ENCODE measurements around the gene LGALS9.
"Not testable (repeated sequence)": the region's sequence is repeated elsewhere in the genome, so short reads cannot be mapped to it uniquely, and the experiment has no call there.

Gene LGALS9

DNA sequence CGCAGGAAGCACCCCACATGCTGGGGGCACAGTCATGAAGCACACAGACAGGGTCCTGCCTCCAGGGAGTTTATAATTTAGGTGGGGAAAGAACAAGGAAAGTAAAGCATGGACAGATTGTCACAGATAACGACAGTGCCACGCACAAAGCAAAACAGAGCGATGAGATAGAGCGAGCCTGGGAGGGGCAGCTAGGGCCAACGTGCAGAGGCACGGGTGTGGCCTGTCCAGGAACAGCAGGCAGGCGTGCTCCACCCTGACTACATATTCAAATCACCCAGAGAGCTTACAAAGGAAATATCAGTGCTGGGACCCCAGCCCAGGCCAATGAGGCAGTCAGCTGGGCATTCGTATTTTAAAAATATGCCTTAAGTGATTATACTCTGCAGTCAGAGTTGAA, 16.8 kb downstream of the LGALS9 start:
- H3K9ac ChIP-seq (ENCODE audit: low read depth, low read length) = no peak overlapping the region
- no peaks in the 10 kb centered on the region for H3K4me1 ChIP-seq (ENCODE audit: insufficient read depth, low read length)
- no peaks in the 10 kb centered on the region for H3K9me3 ChIP-seq (ENCODE audit: control insufficient read depth, insufficient read depth, low read length)
- no peaks in the 10 kb centered on the region for H3K36me3 ChIP-seq (ENCODE audit: insufficient read depth, low read length)

DNA sequence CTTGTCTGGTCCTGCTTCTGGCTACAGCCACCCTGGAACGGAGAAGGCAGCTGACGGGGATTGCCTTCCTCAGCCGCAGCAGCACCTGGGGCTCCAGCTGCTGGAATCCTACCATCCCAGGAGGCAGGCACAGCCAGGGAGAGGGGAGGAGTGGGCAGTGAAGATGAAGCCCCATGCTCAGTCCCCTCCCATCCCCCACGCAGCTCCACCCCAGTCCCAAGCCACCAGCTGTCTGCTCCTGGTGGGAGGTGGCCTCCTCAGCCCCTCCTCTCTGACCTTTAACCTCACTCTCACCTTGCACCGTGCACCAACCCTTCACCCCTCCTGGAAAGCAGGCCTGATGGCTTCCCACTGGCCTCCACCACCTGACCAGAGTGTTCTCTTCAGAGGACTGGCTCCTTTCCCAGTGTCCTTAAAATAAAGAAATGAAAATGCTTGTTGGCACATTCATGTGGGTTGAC, 18.2 kb downstream of the LGALS9 start:
- not testable (repeated sequence) for H3K4me1 ChIP-seq (ENCODE audit: insufficient read depth, low read length); H3K36me3 ChIP-seq (ENCODE audit: insufficient read depth, low read length); H3K9ac ChIP-seq (ENCODE audit: low read depth, low read length)

DNA sequence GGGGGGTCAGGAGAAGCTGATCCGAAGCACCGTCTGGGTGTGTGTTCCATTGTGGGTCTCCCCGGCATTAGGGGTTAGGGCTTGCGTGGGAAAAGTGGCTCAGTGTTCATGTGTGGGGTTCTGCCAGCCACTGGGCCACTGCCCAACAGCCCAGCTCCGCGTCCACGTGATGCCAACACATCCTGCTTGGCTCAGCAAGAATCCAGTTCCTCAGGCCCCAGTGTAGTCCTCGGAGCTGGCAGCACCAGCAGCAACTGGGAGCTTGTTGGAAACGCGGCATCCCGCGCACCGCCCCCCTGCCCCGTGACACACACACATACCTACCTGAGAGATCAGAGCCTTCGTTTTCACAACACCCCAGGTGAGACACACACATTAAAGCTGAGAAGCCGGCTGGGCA, 18.9 kb downstream of the LGALS9 start:
- no peaks in the 10 kb centered on the region for H3K9me3 ChIP-seq (ENCODE audit: control insufficient read depth, insufficient read depth, low read length)
- no peak overlapping the region for H3K9ac ChIP-seq (ENCODE audit: low read depth, low read length)
- no peaks in the 10 kb centered on the region for H3K36me3 ChIP-seq (ENCODE audit: insufficient read depth, low read length)
- H3K4me1 ChIP-seq (ENCODE audit: insufficient read depth, low read length) = no peaks in the 10 kb centered on the region

More for the DNA sequence above, 18.2 kb downstream of the LGALS9 start:
- not testable (repeated sequence) for H3K9me3 ChIP-seq (ENCODE audit: control insufficient read depth, insufficient read depth, low read length)

DNA sequence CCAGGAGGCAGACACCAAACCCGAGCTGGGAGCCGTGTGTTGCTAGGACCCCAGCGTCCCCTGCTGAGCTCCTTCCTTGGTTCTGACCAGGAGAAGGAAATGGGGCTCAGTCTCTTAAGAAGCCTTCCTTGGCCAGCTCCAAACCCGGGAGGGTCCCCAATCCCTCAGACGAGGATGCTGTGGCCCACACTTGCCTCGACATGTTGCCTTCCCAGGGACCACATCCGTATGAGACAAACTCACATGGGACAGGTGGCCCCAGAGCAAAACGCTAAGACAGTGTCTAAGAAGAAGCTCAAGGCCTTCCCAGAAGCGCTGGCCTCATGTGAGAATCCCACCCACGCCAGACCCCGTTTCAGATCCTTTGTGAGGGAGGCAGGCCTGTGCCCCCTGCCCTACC, 19.8 kb downstream of the LGALS9 start:
- no peaks in the 10 kb centered on the region for H3K36me3 ChIP-seq (ENCODE audit: insufficient read depth, low read length)
- H3K4me1 ChIP-seq (ENCODE audit: insufficient read depth, low read length) = no peaks in the 10 kb centered on the region
- H3K9me3 ChIP-seq (ENCODE audit: control insufficient read depth, insufficient read depth, low read length) = no peaks in the 10 kb centered on the region
- H3K9ac ChIP-seq (ENCODE audit: low read depth, low read length) = no peak overlapping the region

DNA sequence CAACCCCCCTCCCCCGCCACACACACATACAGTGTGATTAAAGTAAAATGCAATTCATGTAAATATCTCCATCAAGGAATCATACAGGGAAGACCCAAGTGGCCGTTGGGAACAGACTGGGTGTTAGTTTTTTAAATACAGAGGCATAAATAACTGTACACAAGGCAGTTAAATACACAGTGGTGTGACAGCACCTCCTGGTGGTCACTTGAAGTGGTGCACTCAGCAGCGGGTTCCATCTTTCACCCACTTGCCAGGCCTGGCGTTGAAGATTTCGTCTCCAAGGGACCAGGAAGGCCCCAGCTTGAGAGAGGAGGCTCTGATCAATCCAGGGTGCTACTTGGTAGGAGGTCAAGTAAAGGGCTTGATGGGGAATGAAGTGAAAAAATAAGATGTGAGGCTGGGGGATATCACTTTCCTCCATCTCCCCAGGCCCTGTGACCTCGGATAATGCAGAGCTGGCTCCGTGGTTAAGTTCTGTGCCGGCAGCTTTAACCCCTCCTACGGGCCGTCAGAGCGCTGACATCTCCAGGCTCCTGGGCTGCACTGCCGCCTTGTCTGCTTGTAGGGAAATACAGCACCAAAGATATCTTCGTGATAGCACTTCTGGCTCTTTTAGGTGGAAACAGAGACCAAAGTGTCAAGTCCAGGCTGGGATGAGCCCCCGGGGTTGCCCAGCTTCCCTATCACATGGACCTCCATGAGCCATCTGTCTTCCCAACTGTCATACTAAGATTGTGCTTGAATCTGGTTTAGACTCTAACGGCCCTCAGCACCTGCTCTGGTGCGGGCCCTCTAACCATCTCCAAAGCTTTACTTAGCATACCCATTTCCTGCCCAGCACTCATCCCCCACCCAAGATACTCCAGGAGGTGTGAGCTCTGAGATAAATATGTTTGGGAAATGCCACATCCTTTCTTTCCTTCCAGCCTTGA, 20.7 kb downstream of the LGALS9 start:
- H3K36me3 ChIP-seq (ENCODE audit: insufficient read depth, low read length) = no peaks in the 10 kb centered on the region
- H3K4me1 ChIP-seq (ENCODE audit: insufficient read depth, low read length) = no peaks in the 10 kb centered on the region
- no peaks in the 10 kb centered on the region for H3K9me3 ChIP-seq (ENCODE audit: control insufficient read depth, insufficient read depth, low read length)
- H3K9ac ChIP-seq (ENCODE audit: low read depth, low read length) = no peak overlapping the region

DNA sequence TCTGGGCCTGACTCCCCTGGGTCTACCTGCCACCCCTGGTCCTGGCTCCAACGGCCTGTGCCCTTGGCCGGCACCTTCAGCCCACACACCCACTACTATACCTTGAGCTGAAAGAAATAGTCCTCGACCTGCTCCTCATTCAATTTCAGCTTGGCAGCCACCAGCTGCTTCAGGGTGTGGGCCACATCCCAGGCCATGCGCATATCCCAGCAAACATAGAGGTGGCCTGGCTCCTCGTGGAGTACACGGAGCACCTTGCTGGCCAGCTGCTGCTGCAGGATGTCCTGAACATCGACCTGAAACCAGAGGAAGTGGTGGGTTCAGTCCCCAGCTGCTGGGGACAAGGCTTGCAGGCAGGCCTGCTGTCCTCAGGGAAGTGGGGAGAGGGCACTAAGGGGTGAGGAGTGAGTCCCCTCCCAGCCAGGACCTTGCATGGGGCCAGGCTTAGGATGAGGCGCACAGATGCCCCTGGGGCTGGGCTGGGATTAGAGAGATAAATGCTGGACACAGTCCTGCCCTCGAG, 22.5 kb downstream of the LGALS9 start:
- not testable (repeated sequence) for H3K9ac ChIP-seq (ENCODE audit: low read depth, low read length); H3K36me3 ChIP-seq (ENCODE audit: insufficient read depth, low read length); H3K9me3 ChIP-seq (ENCODE audit: control insufficient read depth, insufficient read depth, low read length); H3K4me1 ChIP-seq (ENCODE audit: insufficient read depth, low read length)

DNA sequence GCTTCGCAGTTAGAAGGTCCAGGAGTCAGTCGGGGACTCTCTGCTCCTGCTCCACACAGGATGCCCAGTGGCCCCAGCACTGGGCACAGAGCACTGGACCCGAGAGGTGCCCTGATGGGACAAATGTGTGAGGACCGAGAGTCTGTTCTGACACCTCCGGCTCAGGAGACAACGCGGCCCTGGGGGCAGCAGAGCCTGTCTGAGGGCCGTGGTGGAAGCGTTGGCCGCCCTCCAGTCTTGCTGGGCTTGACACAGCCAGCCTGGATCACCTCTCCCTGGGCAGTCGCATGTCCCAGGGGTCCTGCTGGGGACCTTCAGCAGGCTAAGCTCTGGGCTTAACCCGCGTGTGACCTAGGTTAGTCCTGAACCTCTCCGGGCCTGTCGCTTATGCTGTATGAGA, 23.1 kb downstream of the LGALS9 start:
- Histone ChIP-seq H3K9ac (ENCODE audit: low read depth, low read length) (no peak overlapping the region), H3K9me3 (ENCODE audit: control insufficient read depth, insufficient read depth, low read length) (no peaks in the 10 kb centered on the region)

DNA sequence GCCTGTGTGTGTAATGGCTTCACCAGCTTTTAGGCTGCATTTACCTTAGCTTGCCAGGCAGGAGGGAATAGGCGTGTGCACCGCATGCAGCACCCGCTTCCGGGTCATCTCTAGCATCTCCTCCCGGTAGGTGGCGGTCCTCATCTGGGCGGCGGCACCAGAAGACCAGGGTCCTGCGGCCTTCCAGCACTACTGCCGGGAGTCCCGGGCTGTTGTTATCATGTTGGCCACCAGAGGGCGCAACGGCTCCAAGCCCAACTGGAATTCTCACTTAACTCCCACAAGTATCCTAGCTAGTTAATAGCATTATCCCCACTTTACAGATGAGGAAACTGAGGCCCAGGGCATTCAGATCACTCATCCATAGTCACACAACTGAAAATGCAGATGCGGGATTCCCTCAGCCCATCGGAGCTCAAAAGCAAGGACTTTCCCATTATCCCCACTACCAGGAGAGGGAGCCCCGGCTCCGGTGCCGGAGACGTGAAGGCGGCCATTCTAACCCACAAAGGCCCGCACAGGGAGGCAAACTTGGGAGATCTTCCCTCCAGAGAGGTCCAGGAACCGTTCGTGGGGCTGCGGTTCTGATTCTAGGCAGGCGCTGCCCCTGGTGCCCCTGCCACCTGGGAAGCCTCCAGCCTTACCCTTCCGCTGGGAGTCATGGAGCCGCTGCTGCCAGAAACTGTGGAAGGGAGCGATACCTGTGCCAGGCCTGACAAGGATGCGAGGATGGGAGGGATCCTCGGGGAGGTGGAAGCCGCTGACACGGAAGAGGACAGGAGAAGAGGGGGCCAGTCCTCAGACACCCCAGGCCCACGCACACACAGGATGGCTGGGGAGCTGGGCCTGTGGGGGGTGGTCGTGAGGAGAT, 23.9 kb downstream of the LGALS9 start:
- Histone ChIP-seq H3K36me3 (ENCODE audit: insufficient read depth, low read length) (no peaks in the 10 kb centered on the region), H3K9me3 (ENCODE audit: control insufficient read depth, insufficient read depth, low read length) (no peaks in the 10 kb centered on the region), H3K4me1 (ENCODE audit: insufficient read depth, low read length) (no peaks in the 10 kb centered on the region), H3K9ac (ENCODE audit: low read depth, low read length) (no peak overlapping the region)

More for the DNA sequence above, 23.1 kb downstream of the LGALS9 start:
- Histone ChIP-seq H3K4me1 (ENCODE audit: insufficient read depth, low read length) (no peaks in the 10 kb centered on the region), H3K36me3 (ENCODE audit: insufficient read depth, low read length) (no peaks in the 10 kb centered on the region)

DNA sequence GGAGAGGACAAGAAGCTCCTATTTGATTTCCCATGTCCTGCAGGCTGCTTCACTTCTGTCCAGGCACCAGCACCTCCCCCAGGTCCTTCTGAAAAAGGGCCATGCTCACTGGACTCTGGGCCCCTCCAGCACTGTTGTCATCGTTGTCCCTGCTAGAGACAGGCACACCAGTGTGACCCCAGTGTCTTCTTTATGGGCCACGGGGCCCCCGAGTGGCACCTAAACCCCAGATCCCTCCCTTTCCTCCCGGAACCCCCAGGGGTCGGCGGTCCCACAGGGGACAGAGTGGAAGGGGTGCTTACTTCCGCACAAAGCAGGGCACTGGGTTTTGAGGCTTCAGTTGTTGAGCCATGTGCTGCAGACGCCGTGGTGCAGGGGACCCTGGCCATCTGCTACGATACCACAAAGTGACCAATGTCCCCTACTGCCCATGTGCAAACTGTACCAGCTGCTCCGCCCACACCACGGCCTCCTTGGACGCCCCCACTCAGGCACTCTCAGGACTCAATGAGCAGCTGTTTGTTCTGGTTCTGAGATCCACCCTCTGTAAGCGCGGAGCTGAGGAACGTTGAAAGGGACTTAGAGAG, 24.6 kb downstream of the LGALS9 start:
- H3K9me3 ChIP-seq (ENCODE audit: control insufficient read depth, insufficient read depth, low read length); H3K9ac ChIP-seq (ENCODE audit: low read depth, low read length); H3K36me3 ChIP-seq (ENCODE audit: insufficient read depth, low read length); H3K4me1 ChIP-seq (ENCODE audit: insufficient read depth, low read length): not testable (repeated sequence)

DNA sequence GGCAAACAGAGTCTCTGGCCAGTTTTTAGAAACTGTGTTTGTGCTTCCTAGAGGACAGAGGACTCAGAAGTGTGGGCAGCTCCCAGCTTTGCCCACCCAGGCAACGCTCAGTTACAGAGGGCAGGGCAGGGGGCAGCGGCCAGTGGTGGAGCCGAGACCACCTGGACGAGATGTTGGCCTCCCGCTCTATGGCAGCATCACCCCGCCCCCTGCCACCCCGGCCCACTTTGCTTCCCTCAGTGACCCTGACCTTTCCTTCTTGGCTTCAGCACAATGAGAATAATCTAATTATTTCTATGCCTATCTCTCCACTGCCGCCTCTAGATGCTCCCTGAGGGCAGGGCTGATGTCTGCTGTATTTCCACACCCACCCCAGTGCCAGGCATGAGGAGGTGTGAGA, 25.6 kb downstream of the LGALS9 start:
- H3K36me3 ChIP-seq (ENCODE audit: insufficient read depth, low read length); H3K9me3 ChIP-seq (ENCODE audit: control insufficient read depth, insufficient read depth, low read length); H3K9ac ChIP-seq (ENCODE audit: low read depth, low read length); H3K4me1 ChIP-seq (ENCODE audit: insufficient read depth, low read length): not testable (repeated sequence)

DNA sequence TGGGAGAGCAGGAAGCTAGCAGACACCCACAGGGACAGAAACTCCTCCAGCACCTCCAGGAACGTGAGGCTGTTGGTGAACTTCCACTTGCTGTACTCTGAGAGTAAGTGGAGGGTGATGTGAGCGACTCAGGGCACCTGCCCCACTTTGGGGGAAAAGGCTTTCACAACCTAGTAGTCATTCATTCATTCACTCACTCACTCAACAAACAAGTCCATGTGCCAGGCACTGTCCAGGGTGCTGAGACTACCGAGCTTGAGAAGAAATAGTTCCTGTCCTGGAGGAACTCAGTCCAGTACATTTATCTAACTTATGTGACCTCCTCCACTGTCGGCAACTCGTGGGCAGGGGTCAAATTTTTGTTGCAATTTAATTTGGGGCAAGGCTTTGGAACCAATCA, 26.6 kb downstream of the LGALS9 start:
- Histone ChIP-seq H3K9ac (ENCODE audit: low read depth, low read length) (no peak overlapping the region), H3K4me1 (ENCODE audit: insufficient read depth, low read length) (no peaks in the 10 kb centered on the region), H3K36me3 (ENCODE audit: insufficient read depth, low read length) (no peaks in the 10 kb centered on the region), H3K9me3 (ENCODE audit: control insufficient read depth, insufficient read depth, low read length) (no peaks in the 10 kb centered on the region)

DNA sequence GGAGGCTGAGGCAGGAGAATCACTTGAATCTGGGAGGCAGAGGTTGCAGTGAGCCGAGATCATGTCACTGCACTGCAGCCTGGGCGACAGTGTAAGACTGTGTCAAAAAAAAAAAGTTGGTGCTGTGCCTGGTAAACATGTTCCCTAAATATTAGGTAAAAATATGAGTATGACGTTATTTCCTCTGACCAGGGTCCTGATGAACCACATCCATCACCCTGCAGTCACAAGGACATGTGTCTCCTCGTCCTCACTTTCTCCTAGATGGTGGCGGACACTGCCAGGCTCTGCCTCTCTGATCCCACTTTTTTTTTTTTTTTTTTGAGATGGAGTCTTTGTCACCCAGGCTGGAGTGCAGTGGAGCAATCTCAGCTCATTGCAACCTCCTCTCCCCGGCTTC, 28.7 kb downstream of the LGALS9 start:
- Histone ChIP-seq H3K4me1 (ENCODE audit: insufficient read depth, low read length) (no peaks in the 10 kb centered on the region), H3K36me3 (ENCODE audit: insufficient read depth, low read length) (no peaks in the 10 kb centered on the region), H3K9ac (ENCODE audit: low read depth, low read length) (no peak overlapping the region), H3K9me3 (ENCODE audit: control insufficient read depth, insufficient read depth, low read length) (no peaks in the 10 kb centered on the region)

DNA sequence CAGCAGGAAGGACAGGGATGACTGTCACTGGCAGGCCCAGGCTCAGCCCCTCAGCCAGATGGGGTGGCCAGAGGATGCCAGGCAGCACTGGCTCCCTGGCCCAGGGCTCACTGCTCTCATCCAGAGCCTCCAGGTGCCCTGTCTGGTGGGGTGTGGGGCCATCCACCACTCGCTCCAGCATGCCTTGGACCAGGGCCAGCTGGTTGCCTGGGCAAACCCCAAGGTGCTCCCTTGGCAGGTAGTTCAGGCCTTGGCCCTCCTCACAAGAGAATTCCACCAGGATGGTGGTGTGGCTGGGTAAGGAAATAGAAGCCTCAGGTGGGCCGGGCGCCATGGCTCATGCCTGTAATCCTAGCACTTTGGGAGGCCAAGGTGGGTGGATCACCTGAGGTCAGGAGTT, 29.4 kb downstream of the LGALS9 start:
- no peaks in the 10 kb centered on the region for H3K4me1 ChIP-seq (ENCODE audit: insufficient read depth, low read length)
- H3K9me3 ChIP-seq (ENCODE audit: control insufficient read depth, insufficient read depth, low read length) = no peaks in the 10 kb centered on the region
- no peaks in the 10 kb centered on the region for H3K36me3 ChIP-seq (ENCODE audit: insufficient read depth, low read length)
- H3K9ac ChIP-seq (ENCODE audit: low read depth, low read length) = no peak overlapping the region

DNA sequence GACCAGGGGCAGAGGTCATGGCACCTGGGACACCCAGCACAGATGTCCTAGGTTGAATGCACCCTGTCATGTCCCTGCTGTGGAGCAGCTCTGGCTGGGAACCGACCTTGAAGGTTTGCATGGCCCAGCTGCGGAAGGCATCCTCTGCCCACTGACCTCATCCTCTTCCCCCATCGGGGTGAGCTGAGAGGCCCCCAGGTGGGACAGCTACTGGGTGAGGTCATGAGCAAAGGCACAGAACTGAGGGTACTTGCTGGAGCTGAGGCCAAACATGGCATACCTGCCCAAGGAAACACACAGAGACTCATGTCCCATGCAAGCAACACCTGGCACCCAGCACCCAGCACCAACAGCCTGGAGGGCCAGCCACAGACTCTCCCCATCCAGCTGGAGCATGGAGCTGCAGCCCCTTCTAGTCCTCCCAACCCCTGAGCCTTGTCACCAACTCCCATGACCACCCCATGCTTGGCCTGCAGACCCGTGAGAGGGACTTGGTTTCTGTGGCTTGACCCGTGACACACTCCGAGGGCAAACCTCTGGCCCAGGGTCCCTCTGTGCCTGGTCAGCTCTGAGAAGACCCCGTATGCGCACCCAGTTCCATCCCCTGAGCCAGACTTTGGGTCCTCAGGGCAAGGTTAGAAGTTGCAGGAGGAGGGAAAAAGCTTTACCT, 33.1 kb downstream of the LGALS9 start:
- H3K36me3 ChIP-seq (ENCODE audit: insufficient read depth, low read length) = no peaks in the 10 kb centered on the region
- H3K4me1 ChIP-seq (ENCODE audit: insufficient read depth, low read length) = no peaks in the 10 kb centered on the region
- H3K9me3 ChIP-seq (ENCODE audit: control insufficient read depth, insufficient read depth, low read length) = no peaks in the 10 kb centered on the region
- no peak overlapping the region for H3K9ac ChIP-seq (ENCODE audit: low read depth, low read length)
